ENCODE data around the gene SH3RF3.

- TF ChIP-seq, protein P1, sequence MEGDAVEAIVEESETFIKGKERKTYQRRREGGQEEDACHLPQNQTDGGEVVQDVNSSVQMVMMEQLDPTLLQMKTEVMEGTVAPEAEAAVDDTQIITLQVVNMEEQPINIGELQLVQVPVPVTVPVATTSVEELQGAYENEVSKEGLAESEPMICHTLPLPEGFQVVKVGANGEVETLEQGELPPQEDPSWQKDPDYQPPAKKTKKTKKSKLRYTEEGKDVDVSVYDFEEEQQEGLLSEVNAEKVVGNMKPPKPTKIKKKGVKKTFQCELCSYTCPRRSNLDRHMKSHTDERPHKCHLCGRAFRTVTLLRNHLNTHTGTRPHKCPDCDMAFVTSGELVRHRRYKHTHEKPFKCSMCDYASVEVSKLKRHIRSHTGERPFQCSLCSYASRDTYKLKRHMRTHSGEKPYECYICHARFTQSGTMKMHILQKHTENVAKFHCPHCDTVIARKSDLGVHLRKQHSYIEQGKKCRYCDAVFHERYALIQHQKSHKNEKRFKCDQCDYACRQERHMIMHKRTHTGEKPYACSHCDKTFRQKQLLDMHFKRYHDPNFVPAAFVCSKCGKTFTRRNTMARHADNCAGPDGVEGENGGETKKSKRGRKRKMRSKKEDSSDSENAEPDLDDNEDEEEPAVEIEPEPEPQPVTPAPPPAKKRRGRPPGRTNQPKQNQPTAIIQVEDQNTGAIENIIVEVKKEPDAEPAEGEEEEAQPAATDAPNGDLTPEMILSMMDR (IDR thresholded peaks at IDR 0.05), result no peak
- no peak for TF ChIP-seq POLR2AphosphoS5 (IDR thresholded peaks at IDR 0.05; ENCODE audit: low read depth, low read length)
- TF ChIP-seq SIN3A (IDR thresholded peaks at IDR 0.05; ENCODE audit: borderline replicate concordance, insufficient read depth, low read depth, low read length), result no peak
These were observed 275.7 kb downstream of the SH3RF3 start for GRCh38 chr2:109404681-109405080.

Data from Panc1 (cell line).